Right kidney (tissue), 1 donor: ENCODE results near the gene PARP1.

Experiments
- DNase-seq: peaks from one replicate; pipeline ENCODE4 v3.0.0-alpha.2; 2016

Gene PARP1

DNA sequence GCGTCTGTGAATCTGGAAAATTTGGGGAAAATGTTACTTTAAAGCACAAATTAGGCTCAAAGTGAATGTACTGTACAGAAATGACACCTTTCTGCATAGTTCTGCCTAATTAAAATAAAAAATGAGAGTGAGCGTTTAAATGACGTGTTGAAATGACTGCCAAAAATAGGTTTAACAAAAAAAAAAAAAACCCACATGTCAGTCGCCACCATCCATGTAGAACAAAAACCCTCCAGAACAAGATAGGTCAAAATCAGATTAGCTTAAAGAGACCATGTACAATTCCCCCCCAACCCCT, 745 bp downstream of the PARP1 start:
- DNase-seq: no peak

DNA sequence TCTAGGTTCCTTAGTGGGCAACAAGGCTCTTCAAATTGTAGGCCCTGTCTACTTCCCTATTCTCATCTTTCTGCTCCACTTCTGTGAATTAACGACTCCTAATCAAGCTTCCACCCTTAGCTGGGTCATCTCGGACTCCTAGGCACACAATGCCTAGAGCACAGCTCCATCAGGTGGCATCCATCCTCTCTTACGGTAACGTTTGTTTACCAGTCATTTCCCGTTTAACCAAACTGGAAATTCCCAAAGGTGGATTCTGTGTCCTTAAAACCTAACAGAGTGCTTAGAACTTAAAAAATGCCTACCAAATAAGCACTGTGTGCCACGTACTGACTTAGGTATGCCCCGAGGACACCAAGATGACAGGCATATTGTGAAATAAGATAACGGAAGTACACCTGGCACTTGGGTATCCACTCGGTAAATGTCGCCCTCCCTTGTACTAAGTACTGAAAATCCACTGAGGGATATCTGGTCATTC, 1.5 kb downstream of the PARP1 start:
- DNase-seq: no peak

DNA sequence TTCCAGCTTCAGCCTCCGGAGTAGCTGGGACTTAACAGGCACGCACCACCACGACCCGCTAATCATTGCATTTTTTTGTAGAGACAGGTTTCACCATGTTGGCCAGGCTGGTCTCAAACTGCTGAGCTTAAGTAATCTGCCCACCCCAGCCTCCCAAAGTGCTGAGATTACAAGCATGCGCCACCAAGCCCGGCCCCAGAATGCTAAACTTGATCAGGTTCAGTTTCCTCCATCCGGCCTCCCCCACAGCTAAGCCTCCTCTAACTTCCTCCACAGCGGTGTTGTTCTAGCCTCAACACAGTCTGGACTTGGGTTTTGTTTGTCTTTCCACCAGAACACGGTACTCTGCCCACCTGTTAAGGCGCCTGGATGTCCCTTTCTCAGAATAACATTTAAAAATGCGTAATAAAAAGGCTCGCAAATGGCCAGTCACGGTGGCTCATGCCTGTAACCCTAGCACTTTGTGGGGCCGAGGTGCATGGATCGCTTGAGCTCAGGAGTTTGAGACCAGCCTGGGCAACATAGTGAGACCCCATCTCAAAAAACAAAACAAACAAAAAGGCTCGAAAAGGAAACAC, 2.4 kb downstream of the PARP1 start:
- DNase-seq: no peak

DNA sequence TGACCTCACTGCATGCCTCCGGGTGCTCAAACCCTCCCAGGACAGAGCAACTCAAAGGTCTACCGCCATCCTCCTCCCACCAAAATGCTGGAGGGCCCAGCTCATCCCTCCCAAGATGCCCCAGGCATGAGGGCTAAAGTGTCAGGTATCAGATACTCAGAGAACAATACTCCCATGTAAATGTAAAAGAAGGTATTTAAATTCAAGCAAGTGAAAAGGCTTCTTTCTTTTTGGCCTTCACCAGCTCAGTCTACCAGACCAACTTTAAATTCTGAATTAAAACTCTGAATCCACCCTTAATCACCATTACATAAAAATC, 3.0 kb downstream of the PARP1 start:
- no peak for DNase-seq

DNA sequence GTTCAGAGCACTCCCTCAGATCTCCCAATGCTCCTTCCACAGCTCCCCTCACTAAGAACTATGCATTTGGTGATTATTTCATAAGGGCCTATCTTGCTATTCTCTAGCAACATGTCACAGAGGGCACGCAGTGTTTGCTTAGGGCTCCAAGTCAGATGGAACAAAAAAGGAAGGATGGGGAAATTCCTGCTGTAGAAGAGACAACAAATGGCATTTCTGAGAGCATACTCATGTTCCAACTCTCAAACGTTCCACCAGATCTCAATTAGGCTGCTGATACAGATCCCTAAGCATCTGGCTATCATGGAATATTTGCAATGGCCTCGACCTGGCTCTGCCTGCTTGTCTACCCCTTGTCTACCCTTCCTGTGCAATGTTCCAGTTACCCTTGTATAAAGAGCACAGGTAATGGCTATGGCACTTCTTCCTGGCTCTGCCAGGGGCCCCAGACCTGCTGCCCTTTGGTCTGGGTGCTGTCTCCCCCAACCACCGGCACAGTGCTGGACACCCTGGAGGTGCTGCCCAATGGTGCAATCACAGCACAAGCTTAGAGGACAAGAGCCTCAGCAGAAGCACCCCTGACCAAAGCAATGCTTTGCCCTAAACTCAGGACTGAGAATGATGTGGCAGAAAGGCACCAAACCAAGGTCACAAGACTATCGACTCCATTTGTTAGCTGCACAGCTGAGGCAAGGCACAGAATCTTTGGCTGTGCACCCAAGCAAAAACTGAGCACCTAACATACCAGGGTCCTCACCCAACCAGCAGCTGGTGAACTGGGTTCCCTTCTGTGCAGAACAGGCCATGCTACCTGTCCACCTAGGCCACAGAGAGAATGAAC, 3.6 kb downstream of the PARP1 start:
- no peak for DNase-seq

DNA sequence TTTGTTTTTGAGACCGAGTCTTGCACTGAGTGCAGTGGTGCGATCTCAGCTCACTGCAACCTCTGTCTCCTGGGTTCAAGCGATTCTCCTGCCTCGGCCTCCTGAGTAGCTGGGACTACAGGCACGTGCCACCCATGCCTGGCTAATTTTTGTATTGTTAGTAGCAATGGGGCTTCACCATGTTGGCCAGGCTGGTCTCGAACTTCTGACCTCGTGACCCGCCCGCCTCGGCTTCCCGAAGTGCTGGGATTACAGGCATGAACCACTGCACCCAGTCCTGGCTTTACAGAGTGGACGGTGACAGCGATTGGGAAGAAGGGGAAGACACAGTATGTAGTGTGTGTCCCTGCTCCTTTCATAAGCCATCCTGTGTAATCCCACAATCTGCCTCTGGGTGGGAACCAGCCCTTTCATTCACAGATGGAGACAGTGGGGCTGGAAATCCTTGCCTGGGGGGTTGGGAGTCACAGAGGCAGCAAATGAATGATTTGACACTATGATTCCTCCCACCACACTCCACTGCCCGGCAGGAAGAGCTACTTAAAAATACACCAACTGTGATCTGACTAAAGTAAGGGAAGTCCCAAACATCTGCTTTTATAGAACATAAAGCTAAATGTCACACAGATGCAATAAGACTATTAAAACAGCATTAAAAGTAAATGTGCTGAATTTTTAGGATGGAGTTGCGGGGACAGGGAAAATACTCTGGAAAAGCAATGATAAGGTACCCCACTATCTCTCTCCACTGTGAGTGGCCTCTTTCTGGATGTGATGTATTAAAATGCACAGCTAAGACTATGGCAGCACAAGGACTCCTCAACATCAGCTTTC, 4.5 kb downstream of the PARP1 start:
- no peak for DNase-seq

DNA sequence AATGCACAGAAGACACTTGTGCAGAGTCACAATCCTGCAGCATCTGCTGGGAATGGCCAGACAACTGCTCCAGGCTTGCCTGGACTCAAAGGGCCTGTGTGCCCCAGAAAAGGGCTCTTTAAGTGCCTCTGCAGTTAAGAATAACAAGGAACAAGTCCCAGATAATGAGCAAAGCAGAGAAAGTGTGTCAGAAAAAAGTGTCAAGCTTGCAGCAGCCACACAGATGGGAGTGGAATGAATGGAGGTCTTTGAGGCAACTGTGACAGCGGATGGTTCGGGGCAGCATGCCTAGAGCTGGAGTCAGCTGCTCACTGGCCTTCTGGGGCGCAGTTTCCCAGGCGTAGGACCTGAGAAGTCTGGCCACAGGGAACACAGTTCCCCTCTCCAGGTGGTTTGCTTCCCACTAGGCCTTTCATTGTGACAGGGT, 5.1 kb downstream of the PARP1 start:
- no peak for DNase-seq

DNA sequence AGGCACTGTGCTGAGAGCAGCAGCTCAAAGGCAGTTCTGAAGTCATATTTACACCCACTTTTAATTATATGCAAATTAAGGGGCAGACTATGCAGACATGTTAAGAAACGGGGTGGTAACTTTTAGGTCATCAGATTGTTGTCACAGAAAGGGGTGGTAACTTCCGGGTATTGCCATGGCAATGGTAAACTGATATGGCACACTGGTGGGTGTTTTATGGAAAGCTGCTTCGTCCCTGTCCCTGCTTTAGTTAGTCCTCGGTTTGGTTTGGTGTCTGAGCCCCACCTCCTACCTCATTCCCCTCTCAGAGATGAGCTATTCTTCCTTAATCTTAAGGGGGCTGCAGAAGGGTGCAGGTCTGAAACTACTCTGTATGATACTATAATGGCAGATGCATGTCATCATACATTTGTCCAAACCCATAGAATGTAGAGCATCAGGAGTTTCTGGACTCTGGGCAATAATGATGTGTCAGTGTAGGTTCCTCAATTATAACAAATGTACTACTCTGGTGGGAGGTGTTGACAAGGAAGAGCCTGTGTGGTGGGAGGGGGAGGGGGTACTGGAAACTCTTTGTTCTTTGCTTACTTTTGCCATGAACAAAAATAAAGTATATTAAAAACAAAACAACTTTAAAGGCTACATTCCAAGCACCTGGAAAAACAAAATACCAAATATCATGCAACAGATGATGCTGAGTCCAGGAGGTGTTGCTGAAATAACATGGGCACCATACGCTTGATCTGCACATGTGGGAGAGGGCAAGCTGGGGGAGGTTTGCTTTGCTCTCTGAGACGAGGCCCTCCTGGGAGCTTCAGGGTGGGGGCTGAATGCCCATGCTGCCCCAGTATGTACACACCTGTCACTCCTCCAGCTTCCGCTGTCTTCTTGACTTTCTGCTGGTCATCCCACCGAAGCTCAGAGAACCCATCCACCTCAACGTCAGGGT, 6.3 kb downstream of the PARP1 start:
- DNase-seq: no peak

DNA sequence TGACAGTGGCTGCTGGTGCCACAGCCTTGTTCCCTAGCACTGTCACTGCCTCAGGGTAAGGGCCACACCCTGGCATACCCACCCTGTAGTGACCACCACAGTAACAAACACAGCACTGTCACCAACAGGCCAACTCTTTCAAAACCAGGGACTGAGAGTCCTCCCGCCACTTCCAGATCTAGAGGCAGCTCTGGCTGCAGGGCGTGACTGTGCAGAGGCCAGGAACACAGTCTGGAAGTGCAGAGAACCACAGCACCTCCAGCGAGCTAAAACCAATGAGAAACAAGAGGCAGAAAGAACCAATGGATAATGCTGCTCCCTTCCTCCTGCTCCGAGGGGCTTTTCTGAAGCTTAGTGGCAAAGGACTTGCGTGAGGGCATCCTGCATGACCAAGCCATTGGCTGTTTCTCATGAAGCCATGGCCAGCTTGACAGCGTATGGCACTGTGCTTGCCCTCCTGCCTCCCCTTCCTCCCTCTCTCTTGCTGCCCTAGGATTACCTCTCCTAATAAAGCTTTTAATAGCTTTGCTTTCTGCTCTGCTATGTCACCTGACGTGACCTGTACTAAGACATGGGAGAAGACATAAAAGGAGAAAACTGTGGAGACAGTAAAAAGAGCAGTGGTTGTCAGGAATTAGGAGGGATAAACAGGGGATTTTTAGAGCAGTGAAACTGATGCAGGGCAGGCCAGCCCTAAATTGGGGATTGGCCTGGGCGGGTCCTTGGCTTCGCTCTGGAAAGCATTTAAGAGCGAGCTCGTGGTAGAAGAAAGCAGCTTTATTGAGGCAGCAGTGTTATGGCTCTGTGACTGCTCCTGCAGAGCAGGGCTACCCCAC, 7.2 kb downstream of the PARP1 start:
- no peak for DNase-seq

DNA sequence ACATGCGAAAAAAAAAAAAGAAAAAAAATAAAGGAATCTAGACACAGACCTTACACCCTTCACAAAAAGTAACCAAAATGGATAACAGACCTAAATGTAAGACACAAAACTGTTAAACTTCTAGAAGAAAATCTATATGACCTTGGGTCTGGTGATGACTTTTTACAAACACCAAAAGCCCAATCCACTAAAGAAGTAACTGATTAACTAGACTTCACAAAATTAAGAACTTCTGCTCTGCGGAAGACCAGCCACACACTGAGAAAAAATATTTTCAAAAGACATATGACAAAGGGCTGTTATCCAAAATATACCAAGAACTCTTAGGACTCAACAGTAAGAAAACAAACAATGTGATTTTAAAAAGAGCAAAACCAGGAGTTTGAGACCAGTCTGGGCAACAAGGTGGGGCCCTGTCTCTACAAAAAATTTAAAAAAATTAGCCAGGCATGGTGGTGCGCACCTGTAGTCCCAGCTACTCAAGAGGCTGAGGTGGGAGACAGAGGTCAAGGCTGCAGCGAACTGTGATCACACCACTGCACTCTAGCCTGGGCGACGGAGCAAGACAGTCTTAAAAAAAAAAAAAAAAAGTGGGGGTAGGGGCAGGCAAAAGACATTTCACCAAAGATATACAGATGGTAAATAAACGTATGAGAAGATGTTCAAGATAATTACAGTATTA, 9.8 kb downstream of the PARP1 start:
- no peak for DNase-seq

DNA sequence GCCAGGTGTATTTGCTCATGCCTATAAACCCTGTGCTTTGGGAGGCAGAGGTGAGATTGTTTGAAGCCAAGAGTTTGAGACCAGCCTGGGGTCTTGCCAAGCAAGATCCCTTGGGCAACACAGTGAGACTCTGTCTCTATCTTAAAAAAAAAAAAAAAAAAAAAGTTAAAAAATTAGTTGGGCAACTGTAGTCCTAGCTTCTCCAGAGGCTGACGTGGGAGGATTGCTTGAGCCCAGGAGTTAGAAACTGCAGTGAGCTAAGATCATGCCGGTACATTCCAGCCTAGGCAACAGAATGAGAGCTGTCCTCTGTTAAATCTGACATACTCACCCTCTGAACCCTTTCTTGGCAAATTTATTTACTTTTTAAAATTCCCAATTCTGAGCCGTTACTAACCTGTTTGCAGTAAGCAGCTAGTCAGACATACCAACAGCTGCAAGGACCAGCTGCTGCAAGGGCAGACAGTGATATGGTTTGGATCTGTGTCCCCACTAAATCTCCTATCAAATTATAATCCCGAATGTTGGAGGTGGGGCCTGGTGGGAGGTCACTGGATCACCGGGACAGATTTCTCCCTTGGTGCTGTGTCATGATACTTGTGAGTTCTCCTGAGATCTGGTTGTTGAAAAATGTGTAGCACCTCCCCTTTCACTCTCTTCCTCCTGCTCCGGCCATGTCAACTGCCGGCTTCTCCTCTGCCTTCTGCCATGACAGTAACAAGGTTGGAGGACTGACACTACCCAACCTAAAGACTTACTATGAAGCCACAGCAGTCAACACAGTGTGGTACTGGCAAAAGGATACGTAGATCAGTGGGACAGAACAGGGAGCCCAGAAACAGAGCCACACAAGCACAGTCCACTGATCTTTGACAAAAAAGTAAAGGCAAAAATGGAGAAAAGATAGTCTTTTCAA, 10.6 kb downstream of the PARP1 start:
- DNase-seq: no peak

DNA sequence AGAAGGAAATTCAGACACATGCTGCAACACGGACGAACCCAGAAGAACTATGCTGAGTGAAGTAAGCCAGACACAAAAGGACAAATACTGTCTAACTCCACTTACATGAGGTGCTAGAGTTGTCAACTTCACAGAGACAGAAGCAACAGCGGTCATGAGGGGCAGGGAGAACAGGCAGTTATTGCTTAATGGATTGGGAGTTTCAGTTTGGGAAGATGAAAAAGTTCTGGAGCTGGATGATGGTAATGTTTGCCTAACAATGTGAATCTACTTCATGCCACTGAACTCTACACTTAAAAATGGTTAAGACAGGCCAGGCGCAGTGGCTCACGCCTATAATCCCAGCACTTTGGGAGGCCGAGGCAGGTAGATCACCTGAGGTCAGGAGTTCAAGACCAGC, 12.1 kb downstream of the PARP1 start:
- DNase-seq: no peak

DNA sequence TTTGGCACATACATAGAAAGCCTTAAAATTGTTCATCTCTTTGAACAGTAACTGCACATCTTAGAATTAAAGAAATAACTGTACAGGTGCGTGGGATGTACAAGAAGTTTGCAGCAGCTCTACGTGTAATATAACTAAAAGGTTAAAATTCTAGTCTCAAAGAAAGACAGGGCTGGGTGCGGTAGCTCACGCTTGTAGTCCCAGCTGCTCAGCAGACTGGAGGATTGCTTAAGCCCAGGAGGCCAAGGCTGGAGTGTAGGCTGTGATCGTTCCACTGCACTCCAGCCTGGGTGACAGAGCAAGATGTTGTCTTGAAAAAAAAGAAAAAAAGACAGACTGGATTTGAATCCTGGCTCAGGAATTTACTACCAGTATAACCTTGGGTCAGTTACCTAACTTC, 13.4 kb downstream of the PARP1 start:
- DNase-seq: no peak

DNA sequence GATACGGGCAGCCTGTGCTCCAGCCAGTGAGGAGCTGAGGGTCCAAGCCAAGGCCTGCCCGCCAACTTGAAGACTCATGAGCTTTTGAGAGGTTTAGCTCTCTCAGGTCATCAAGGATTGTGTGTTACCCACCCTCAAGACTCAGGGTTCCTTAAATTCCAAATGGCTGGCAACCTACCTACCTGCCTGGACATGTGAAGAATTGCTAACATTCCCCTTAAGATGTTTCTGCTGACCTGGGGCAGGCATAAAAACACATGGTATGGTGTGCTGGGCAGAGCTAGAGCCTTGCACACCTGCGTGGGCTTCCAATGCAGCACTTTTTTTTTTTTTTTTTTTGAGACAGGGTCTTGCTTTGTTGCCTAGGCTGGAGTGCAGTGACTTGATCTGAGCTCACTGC, 17.2 kb downstream of the PARP1 start:
- DNase-seq: no peak

DNA sequence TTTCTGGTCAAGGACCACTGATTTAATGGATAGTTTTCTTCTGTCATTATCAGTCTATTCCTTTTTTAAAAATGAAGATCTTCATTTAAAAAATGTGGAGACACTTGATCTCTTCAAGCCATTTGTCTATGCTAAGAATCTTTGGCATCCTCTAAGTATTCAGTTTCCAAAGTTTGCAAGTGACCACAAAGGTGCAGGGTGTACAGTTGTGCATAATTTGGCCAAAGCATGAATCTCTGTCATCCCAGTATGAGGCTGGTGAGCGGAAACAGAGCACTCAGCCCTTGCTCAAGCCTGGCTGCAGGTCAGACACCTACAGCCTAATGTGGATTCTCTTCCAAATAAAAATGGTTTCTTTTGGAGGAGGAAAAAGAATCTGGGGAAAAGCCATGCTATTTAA, 19.8 kb downstream of the PARP1 start:
- no peak for DNase-seq

DNA sequence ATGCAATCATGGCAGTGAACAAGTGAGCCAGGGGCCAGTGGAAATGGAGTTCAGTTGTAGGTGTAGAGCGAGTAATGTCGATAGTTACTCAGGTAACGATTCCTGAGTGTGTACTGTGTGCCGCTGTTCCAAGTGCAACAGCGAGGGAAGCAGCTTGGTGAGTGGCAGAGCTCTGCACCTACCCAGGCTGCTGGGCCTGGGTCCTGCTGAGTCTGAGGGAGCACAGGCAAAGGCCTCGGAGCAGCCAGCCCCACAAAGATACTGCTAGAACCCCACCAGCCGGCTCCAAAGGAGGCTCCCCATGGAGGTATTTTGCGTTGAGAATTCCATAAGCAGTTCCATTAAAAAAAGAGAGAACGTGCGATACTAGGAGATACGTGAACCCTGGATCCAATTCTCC, 23.2 kb downstream of the PARP1 start:
- DNase-seq: no peak

DNA sequence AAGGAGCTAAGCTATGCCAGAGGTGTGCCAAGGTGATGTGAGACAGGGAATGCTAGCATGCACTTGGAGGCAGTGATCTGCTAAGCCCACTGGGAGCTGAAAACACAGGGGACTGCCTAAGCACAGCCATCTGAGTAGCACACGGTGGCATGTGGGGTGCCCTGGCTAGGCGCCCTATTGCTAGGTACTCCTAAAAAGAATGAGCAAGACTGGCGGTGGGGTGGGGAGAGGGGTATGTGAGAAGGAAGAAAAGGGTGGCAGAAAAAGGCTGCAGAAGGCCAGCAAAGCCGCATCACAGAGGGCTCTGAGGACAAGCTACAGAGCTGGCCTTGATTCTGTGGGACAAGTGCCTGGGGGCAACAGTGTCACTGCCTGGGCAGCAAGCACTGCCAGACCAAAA, 23.9 kb downstream of the PARP1 start:
- no peak for DNase-seq

DNA sequence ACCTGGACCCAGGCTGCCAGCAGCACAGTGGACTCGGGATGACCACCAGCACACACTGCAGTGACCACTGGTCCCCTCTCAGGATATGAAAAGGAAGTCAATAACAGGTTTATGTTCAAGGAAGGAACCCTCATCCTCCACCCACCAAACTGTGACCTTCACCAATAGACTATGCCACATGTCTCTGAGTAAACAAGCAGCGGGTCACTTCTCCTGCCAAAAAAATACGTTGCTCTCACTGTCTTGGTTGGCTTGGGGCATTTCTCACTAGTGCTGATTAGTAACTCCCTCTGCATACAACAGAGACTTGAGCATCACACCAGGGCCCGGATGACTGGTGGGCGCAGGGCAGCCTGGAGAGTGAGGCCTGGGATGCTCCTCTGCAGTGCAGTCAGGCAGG, 25.9 kb downstream of the PARP1 start:
- DNase-seq: no peak

DNA sequence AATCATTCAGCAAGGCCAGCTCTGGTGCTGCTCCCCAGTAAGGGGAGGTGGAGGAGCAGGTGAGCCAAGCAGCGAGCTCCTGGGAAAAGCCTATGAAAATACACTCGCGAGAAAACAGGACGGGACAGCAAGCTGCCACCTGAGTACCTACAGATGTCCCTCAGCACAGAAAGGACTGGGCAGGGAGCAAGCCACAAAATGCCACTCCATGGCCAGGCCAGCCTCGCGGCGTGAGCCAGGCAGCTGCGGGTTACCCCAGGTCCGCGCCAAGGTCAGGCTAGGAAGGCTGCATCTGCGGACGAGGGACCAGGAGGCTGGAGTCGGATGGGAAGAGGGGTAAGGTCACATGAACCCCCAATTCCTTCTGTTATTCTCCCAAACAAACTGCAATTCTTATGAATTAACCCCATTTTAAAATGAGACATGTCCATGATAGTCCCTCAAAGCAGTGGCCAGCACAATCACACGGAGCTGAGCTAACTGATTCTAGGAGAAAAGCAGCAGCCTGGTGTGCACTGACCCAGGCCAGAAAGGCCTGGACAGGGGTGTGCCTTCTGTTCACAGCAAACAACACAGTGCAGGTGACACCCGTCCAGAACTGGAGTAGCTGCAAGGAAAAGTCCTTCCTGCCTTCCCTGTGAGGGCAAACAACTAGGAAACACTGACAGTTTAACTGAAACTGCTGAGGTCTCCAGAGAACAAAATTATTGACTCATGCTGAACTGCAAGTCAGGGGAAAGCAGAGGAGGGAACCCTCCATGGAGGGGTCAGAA, 26.5 kb downstream of the PARP1 start:
- no peak for DNase-seq
